Measurements from ENCODE around the gene INO80B.
A peak's percentile ranks its signal among the peaks of the same experiment; 100 is the strongest.
"Not testable (repeated sequence)": the region's sequence is repeated elsewhere in the genome, so short reads cannot be mapped to it uniquely, and the experiment has no call there.

Gene INO80B

GRCh38 chr2:74482801-74483674 lies 28.2 kb downstream of the INO80B start, which contains the start of the genes CCDC142 and TTC31:
CCDC142 (minus strand) TSS chr2:74482998; CDS start chr2:74482837, 161 bp downstream.
TTC31 (plus strand) TSS chr2:74483081; CDS start chr2:74483096, 15 bp downstream.
- peak; percentile 84 to 95 (median 90) for DNase-seq

DNA sequence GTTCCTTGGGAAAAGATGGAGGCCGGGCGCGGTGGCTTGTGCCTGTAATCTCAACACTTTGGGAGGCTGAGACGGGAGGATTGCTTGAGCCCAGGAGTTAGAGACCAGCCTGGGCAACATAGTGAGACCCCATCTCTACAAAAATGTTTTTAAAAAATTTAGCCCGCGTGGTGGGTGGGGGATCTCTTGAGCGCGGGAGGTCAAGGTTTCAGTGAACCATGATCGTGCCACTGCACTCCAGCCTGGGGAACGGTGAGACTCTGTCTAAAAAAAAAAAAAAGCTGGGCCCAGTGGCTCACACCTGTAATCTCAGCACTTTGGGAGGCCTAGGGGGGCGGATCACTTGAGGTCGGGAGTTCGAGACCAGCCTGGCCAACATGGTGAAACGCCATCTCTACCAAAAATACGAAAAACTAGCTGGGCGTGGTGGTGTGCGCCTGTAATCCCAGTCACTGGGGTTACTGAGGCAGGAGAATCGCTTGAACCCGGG lies 28.8 kb downstream of the INO80B start:
- not testable (repeated sequence) for DNase-seq

DNA sequence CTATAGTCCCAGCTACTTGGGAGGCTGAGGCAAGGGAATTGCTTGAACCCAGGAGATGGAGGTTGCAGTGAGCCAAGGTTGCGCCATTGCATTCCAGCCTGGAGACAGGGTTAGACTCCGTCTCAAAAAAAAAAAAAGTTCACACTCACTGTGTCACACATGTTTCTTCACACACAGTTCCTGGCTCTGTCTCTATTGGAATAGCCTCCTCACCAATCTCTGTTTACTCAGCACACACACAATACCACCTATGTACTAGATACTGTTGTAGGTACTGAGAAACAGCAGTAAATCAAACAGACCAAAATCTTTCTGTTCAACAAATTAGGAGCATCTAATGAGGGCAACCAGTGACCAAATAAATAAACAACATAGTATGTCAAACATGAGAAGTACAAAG lies 31.3 kb downstream of the INO80B start:
- DNase-seq: no peak

- DNase-seq: no peak
These were observed 34.0 kb downstream of the INO80B start for GRCh38 chr2:74488643-74489481.

DNA sequence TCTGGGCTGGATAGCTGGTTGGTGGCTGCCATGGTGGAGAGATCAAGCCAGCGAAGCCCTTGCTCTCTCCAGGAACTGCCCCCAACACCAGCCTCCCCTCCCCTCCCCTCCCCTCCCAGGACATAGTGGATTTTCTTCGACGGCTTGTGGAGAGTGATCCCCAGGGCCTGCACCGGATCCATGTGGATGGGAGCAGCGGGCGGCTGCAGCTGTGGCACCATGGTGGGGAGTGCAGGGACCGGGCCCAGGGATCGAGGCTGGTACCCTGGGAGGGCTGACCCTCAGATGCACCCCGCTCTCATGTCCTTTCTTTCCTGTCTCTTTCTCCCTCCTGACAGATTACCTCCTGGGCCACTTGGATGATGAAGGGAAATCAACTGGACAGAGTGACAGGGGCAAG lies 35.0 kb downstream of the INO80B start:
- DNase-seq: no peak

- no peak for DNase-seq
These were observed 37.0 kb downstream of the INO80B start for GRCh38 chr2:74491648-74492544.

GRCh38 chr2:74493546-74493945 lies 38.7 kb downstream of the INO80B start:
- no peak for DNase-seq

DNA sequence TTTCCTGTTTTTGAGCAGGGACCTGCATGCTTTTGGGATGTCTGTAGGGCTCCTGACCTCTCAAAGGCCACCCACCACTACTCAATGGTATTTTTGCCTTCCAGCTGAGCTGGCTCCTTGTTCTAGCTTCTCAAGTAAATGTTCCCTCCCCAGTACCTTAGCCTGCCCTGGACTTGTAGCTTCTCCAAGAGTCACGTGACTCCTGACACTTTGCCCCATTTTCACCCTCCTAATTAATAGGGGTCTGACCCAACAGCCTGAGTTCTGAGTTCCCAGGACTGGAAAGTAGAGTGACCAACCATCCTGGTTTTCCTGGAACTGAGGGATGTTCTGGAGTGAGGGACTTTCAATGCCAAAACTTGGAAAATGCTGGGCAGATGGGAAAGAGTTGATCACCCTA lies 40.6 kb downstream of the INO80B start:
- DNase-seq: no peak

DNA sequence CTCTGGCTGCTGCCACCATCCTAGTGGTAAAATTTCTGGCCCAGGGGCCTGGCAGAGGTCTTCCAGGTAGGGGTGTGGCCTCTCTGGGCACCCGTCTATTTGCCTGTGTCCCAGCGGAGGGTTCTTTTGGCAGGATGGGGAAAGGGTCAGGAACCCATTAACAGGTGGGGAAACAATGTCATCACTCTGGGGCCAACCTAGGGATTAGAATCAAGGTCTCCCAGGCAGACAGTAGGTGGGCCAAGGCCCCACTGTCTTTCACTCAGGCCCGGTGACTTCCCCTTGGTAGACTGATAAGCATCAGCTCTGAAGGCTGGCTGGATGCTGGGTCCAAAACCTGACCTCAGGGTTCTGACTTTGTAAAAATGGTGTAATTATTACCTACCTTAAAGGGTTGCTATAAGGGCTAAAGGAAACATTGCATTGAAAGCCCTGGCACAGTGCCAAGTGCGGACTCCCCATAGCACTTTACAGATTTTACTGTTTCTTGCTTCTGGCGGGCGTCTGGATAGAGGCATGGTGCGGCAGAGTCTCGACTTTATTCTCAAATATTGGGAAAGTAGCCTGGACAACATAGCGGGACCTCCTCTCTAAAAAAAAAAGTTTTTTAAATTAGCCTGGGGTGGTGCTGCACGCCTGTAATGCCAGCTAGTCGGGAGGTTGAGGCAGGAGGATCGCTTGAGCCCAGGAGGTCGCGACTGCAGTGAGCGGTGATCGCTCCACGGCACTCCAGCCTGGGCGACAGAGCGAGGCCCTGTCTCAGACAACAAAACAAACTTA lies 42.3 kb downstream of the INO80B start:
- no peak for DNase-seq

GRCh38 chr2:74497777-74498499 lies 43.1 kb downstream of the INO80B start:
- peak in 1 of 5 donors; percentile 56 for DNase-seq

GRCh38 chr2:74498500-74499266 lies 43.8 kb downstream of the INO80B start:
- DNase-seq: peak in 1 of 5 donors; percentile 36

GRCh38 chr2:74499267-74499939 lies 44.5 kb downstream of the INO80B start, which contains the start of gene LBX2:
LBX2 (minus strand) TSS chr2:74499603; CDS start chr2:74499537, 66 bp downstream.
- peak in 1 of 5 donors; percentile 29 for DNase-seq

DNA sequence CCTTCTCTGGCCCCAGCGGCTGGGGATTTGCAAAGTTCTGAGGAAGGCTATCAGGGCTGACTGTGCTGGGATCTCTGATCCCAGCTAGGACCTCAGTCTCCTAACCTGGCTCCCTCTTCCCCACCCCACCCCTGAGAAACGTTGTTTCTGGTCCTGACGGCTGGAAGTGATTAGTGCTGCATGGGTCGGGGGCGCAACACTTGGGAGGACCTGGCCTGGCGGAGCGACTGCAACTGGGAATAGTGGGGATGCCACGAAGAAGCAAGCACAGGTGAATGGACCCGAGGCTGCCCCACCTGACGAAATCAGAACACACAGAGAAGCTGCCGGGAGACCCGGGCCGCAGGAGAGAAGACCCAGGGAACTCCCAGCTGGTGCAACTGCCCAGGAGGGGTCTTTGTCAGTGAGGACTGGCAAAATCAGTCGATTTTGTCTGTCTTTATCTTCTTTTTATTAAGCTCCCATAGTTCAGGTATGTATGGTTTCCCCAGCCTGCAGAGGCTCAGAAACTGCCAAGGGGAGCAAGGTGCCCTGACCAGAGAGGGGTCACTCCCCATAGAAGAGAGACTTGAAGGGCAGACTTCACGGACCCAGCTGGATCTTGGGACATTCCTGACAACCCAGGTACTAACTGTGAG lies 45.2 kb downstream of the INO80B start:
- no peak for DNase-seq

DNA sequence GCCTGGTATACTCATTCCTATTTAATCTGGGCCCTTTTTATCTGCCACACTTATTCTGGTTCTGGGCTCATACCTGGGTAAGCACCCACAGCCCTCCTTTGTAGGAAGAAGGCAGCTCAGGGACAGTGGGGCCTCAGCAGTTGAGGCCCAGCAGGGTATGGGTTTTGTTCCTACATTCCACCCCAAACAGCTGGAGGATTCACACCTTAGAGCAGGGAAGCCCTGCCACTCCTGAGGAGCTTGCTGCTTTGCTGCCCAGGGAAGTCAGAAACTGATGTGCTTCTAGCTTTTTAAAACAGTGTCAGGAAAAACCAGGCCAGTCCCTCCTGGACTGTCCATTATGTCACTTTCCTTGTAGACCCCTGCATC lies 45.7 kb downstream of the INO80B start:
- no peak for DNase-seq

- DNase-seq: no peak
These were observed 46.6 kb downstream of the INO80B start for GRCh38 chr2:74501335-74502071.

DNA sequence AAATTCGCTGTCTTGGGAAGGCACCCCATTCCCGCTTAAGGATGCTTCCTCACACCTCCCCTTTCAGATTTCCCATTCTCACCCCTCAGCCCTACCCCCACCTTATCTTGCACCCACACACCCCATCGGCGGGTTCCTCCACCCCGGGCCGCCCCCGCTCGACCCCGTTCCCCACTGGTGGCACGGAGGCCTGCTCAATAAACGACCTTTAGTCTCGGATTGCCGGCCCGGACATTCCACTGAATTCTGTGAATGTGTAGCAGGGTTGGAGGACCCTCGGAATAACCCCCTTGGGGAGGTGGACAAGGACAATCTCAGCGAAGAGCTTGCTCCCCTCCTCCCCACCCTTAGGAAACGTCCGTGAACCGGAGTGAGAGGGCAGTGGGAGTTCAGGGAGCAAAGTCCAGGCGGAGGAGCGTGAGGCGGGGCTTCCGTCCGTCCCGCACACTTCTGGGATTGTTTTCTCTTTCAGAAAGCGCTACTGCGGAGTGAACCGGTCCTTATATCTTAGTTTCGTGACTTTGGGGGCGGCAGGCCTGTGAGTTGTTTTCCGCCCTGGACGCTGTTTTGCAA lies 47.3 kb downstream of the INO80B start:
- no peak for DNase-seq

DNA sequence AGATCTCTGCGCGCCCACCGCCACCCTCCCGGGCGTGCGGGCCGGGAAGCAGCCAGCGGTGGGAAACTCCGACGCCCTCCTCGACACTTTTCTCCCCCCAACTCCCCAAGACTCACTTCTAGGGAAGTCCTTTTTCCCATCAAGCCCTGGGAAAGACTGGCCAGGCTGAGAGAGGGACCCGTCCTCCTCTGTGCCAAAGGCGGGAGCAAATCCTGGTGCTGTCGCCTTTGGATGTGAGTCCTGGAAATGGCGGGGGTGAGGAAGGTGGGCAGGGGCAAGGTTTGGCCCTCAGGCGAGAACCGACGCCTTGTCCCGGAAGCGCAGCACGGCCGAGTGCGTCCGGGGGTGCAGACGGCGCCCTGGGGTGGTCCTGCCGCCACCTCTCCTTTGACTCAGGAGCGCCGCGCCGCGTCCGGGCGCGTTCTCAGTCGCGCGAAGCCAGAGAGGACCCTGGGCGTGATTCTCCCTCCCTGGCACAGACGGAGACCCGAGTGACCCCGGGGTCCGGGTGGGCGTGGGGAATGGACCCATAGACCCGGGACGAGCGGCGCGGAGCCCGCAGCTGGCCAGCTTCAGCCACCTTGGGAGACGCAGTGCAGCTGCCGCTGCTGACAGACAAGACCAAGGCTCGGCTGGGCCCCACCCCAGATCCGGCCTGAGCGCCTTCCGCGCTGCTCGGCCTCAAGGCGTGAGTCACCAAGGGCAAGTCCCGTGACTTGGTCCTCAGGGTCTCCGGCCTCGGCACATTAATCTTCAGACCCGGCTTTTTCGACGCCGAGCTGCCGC lies 48.0 kb downstream of the INO80B start:
- DNase-seq: peak in 1 of 5 donors; percentile 69
